HG02678 (cell line): Measurements from ENCODE around the gene PCBP3.
"Not testable (repeated sequence)": the region's sequence is repeated elsewhere in the genome, so short reads cannot be mapped to it uniquely, and the experiment has no call there.

ENCODE experiments used
- ATAC-seq: cut with Tn5 transposase; IDR thresholded peaks from one replicate; pipeline ENCODE4 v1.9.1; 2021; ENCODE audit warnings: mild to moderate bottlenecking, moderate library complexity; ENCODE audit not compliant: unreplicated experiment

Gene PCBP3

DNA sequence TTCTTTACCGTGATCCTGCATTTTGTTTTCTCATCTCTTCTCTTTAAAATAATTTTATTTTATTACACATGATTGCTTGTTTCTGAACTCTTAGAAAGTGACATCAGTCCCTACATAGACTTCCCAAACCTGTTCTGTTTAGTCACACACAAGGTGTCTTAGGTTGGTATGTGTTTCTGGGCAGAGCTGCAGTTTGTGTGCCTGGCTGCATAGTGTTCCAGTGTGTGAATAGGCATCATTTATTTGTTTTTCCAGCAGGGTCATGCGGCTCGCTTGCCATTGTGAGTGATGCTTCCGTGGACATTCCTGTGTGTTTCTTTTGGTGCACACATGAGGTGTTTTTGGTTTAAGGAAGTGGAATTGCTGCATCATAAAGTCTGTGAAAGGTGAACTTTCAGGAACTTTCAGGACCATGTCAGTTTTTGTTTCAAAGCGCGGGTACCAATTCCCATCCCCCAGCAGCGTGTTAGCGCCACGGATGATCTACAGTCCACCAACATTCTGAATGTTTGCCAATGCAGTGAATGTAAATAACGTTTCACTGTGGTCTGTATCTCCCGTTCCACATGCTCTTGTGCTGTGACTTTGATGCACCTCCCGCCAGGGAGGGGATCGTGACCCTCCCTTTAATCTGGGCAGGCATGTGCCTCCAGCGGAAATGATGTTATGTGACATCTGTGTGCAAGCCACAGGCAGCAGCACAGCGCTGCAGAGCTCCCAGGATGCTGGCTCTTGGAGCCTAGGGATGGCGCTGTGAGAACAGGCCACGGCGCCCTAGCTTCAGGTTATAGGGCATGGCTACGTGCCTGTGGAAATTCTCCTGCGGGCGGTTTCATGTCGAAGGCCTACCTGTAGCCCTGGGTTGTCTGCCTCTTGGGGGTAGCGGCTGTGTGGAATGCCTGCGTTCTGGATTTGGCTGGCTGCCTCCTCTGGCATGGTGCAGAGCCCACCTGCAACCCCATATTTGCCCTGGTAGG, 193.5 kb downstream of the PCBP3 start:
- ATAC-seq = no peak

- no peak for ATAC-seq
Measured at GRCh38 chr21:45837936-45838335, 194.4 kb downstream of the PCBP3 start.

- no peak for ATAC-seq
Measured at GRCh38 chr21:45838634-45839033, 195.1 kb downstream of the PCBP3 start.

DNA sequence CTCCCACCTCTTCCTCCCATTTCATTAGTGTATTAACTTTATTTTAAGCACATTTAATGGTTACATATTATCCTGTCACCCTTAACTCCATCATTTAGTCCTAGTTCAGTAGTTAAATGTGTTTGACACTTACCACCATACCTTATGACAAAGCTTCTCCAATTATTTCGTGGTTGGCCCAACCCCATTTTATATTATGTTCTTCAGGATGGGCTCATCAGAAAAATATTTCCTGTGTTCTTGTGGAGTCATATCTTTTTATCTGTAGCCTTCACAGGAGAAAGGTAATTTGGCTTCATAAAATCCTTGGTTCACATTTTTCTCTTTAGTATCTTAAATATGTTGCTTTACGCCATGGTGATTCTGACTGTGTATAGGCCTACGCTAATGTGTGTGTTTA, 195.7 kb downstream of the PCBP3 start:
- ATAC-seq = no peak

DNA sequence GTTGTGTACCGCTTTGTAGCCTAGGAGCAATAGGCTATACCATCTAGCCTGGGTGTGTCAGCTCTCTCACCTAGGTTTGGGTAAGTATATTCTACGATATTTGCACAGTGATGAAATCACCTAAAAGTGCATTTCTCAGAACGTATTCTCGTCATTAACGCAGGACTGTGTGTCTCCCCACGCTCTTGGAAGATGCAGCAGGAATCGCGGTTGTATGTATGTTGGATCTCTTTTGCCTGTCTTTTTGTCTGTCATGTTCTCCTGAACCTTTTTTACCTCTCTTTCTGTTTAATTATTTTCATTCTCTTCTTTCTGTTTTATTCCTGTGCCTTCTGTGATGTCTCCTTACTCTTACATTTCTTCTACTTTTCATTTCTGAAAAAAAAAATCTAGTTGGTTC, 197.5 kb downstream of the PCBP3 start:
- ATAC-seq = no peak

DNA sequence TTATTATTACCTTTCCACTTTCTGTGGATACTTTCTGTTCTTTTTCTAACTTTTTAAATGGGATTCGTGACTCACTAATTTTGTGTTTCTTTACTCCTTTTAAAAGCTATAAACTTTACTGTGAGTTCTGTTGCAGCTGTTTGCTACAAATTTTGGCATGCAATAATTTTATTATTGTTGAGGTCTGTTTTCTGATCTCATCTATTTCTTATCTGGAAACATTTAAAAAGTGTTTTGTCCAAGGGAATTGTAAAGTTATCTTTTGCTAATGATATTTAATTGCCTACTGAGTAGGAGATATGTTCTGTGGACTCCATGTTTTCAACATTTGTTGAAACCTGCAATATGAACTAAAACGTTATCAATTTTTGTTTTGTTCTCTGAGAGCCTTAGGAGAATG, 199.9 kb downstream of the PCBP3 start:
- no peak for ATAC-seq

GRCh38 chr21:45844181-45844580, 200.7 kb downstream of the PCBP3 start:
- ATAC-seq = no peak

GRCh38 chr21:45845063-45845769, 201.7 kb downstream of the PCBP3 start:
- no peak for ATAC-seq

- ATAC-seq = no peak
Measured at GRCh38 chr21:45845770-45846090, 202.2 kb downstream of the PCBP3 start.

DNA sequence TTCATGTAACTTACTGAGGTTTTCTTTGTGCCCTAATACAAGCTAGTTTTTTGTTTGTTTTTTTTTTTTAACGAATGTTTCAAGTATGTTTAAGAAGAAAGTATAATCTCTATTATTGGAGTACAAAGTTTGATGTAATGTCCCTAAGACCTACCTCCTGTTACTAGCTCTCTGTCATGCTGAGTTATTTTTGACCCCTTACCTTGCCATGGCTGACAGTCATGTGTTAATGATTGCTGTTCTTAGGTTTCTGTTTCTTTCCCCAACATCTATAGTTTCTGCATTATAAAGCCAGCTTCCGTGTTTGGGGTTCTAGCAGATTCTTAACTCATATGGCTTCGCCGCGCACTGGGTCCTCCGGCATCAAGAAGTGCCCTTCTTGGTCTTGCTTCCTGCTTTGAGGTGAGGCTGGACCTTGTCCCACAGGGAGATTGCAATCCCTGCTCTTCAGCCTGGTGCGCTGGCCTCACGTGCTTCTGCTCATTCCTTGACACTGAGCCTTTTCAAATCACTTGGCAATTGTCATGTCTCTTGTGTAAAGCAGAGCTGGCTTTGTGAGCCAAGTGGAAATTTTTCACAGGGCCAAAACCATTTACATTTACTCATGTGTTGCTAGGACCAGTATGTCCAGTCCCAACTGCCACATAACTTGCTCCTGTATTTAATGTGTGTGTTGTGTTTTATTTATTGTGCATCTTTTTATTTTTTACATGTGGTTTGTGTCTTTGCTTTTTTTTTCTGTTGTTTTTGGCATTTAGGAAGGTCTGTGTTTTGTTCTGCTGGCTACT, 203.0 kb downstream of the PCBP3 start:
- ATAC-seq = no peak

DNA sequence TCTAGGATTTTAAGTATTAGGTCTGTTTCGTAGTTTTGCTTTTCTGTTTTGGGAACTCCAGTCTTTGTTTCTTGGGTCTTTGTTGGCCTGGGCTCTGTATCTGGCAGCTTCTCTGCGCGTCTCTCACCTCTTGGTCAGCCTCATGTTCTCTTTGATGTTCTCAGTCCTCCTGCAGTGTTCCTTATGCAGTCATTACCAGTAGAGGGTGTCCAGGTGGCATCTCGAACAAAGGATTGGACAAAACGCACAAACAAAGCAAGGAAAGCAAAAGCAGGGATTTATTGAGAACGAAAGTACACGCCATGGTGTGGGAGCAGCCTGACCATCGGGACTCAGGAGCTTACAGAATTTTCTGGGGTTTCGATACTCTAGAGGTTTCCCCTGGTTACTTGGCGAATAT, 204.3 kb downstream of the PCBP3 start:
- ATAC-seq = no peak

GRCh38 chr21:45848331-45848730, 204.8 kb downstream of the PCBP3 start:
- ATAC-seq = no peak

DNA sequence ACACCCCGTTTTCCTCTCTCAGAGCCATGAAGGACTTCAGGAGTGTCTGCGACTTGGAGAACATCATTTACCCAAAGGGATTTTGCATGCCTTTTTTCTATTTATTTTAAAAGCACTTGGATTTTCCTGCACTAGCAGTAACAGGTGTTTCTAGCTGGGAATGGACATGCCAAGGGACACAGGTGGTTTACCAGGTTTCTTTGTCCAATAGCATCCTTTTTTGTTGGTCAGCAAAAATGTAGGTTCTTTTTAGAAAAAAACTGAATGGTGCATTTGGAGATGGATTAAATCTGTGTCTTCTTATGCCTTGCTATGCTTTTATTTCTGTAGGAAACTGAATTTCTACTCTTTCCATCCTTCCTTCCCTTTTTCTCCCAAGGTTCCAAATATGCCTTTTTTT, 205.3 kb downstream of the PCBP3 start:
- no peak for ATAC-seq

- ATAC-seq = no peak
Measured at GRCh38 chr21:45849651-45850050, 206.1 kb downstream of the PCBP3 start.

DNA sequence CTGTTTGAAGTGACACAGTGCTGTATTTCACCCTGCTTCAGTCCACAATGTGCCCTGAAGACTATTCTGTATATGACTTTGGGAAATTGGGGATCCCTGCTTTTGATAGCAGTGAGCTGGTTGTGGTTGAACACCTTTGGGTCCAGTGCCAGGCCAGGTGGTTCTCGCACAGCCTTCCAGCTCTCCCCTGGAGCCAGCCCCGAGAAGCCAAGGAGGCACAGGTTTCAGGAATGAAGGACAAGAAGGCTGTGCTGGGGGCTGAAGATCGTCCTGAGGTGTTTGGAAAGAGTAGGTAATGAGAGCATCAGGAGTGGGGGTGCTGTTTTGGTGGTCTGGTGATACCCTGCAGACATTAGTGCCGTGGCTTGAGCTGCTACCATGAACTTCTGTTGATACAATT, 206.7 kb downstream of the PCBP3 start:
- ATAC-seq = no peak

DNA sequence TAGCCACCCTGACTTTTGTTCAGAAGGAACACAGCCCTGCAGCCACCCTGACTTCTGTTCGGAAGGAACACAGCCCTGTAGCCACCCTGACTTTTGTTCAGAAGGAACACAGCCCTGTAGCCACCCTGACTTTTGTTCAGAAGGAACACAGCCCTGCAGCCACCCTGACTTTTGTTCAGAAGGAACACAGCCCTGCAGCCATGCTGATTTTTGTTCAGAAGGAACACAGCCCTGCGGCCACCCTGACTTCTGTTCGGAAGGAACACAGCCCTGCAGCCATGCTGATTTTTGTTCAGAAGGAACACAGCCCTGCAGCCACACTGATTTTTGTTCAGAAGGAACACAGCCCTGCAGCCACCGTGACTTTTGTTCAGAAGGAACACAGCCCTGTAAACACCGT, 208.9 kb downstream of the PCBP3 start:
- not testable (repeated sequence) for ATAC-seq

- ATAC-seq = no peak
Measured at GRCh38 chr21:45852886-45853400, 209.4 kb downstream of the PCBP3 start.

GRCh38 chr21:45853703-45854342, 210.3 kb downstream of the PCBP3 start:
- ATAC-seq = no peak

DNA sequence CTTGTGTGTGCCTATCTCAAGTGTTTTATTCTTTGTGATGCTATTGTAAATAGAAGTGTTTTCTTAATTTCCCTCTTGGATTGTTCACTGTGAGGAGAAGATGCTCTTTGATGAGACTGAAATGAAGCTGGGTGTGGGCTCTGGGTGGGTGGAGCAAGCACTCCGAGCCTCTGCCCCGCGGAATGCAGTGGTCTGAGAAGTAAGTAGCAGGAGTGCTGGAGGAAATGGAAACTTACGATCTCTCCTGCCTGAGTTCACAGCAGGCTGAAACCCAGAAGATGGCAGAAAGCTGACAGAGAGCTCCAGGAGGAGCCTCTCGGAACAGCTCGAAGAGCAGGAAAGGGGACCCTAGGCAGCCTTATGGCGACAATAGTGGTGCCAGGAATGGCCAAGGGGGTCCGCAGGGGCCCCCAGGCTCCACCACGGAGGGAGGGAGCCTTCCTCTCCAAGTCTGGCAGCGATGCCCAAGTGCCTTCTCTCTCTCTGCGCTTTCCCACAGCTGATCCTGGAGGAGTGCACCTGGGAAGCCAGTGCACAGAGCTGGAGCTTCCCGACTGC, 211.2 kb downstream of the PCBP3 start:
- no peak for ATAC-seq

GRCh38 chr21:45855248-45855811, 211.8 kb downstream of the PCBP3 start:
- ATAC-seq = no peak
